ENCODE data around the gene HEBP1.
A peak's percentile ranks its signal among the peaks of the same experiment; 100 is the strongest.
"Not testable (repeated sequence)": the region's sequence is repeated elsewhere in the genome, so short reads cannot be mapped to it uniquely, and the experiment has no call there.

Gene HEBP1

GRCh38 chr12:12999959-13000615 is at the start of gene HEBP1:
TSS of gene HEBP1 (minus strand) at chr12:13000265. CDS start at chr12:13000114, 151 bp downstream.
- peak; percentile 83 for DNase-seq (ENCODE audit: low spot score)

- DNase-seq (ENCODE audit: low spot score), result no peak
Observed at GRCh38 chr12:13049816-13050215, 49.8 kb upstream of the HEBP1 start.

- DNase-seq (ENCODE audit: low spot score), result no peak
Observed at GRCh38 chr12:13046964-13047363, 46.9 kb upstream of the HEBP1 start.

GRCh38 chr12:13045816-13046215 is 45.8 kb upstream of the HEBP1 start:
- no peak for DNase-seq (ENCODE audit: low spot score)

- peak; percentile 9 for DNase-seq (ENCODE audit: low spot score)
Observed at GRCh38 chr12:13044906-13045299, 44.8 kb upstream of the HEBP1 start.

GRCh38 chr12:13044002-13044905 is 44.2 kb upstream of the HEBP1 start, which contains the start of gene FAM234B:
TSS of gene FAM234B (plus strand) at chr12:13044381. CDS start at chr12:13044404, 23 bp downstream.
- DNase-seq (ENCODE audit: low spot score), result peak; percentile 73

- DNase-seq (ENCODE audit: low spot score), result no peak
Observed at GRCh38 chr12:13042666-13043230, 42.7 kb upstream of the HEBP1 start.

GRCh38 chr12:13041224-13041623 is 41.2 kb upstream of the HEBP1 start:
- no peak for DNase-seq (ENCODE audit: low spot score)

- peak; percentile 26 for DNase-seq (ENCODE audit: low spot score)
Observed at GRCh38 chr12:13039328-13039956, 39.4 kb upstream of the HEBP1 start.

GRCh38 chr12:13038491-13039161 is 38.6 kb upstream of the HEBP1 start:
- DNase-seq (ENCODE audit: low spot score), result no peak

GRCh38 chr12:13036881-13037280 is 36.8 kb upstream of the HEBP1 start:
- no peak for DNase-seq (ENCODE audit: low spot score)

- DNase-seq (ENCODE audit: low spot score), result not testable (repeated sequence)
Observed at GRCh38 chr12:13035335-13035734, 35.3 kb upstream of the HEBP1 start.

GRCh38 chr12:13033476-13033875 is 33.4 kb upstream of the HEBP1 start:
- no peak for DNase-seq (ENCODE audit: low spot score)

- DNase-seq (ENCODE audit: low spot score), result no peak
Observed at GRCh38 chr12:13032164-13032563, 32.1 kb upstream of the HEBP1 start.

- no peak for DNase-seq (ENCODE audit: low spot score)
Observed at GRCh38 chr12:13030541-13031291, 30.7 kb upstream of the HEBP1 start.

GRCh38 chr12:13028825-13029570 is 28.9 kb upstream of the HEBP1 start:
- DNase-seq (ENCODE audit: low spot score), result no peak

- no peak for DNase-seq (ENCODE audit: low spot score)
Observed at GRCh38 chr12:13027508-13027907, 27.4 kb upstream of the HEBP1 start.

GRCh38 chr12:13027032-13027431 is 27.0 kb upstream of the HEBP1 start:
- DNase-seq (ENCODE audit: low spot score), result no peak

GRCh38 chr12:13026286-13026685 is 26.2 kb upstream of the HEBP1 start:
- DNase-seq (ENCODE audit: low spot score), result no peak

- no peak for DNase-seq (ENCODE audit: low spot score)
Observed at GRCh38 chr12:13024531-13024916, 24.5 kb upstream of the HEBP1 start.

Data from NAMALWA (cell line).